A673 (cell line): ENCODE data around the gene ZC3H12A.

ENCODE experiments used
- EZH2 ChIP-seq: fragments of 200-600 bp; sonication (generic); IDR thresholded peaks from 2 replicates; pipeline ENCODE4 v1.6.1; 2017; ENCODE audit warnings: borderline replicate concordance, low read depth, mild to moderate bottlenecking, mixed read lengths, antibody characterized with exemption, low read length; ENCODE audit not compliant: poor library complexity, severe bottlenecking
- TF ChIP-seq, protein P1 (sequence below): fragments of 300-800, 200-600 bp; sonication (generic); conservative IDR thresholded peaks from 2 replicates; pipeline ENCODE4 v1.5.1; 2017; ENCODE audit warnings: low read depth, mild to moderate bottlenecking, antibody characterized with exemption, low read length, moderate library complexity, mixed read lengths

DNA sequence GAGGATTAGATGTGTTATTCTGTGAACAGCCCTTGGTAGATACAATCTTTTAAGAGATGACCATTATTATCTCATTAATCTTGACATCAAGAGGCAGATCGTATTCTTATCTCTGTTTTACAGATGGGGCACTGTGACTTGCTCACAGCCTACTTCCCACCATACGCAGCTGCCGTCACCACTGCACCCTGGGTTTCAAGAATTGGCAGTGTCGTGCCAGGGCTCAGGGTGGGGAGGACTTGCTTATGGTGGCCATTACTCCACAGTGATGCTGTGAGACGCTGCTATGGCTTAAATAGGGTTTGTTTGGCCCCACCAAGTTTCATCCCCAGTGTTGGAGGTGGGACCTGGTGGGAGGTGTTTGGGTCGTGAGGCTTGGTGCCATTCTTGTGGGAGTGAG is 45.4 kb upstream of the ZC3H12A start:
- TF ChIP-seq, protein P1, sequence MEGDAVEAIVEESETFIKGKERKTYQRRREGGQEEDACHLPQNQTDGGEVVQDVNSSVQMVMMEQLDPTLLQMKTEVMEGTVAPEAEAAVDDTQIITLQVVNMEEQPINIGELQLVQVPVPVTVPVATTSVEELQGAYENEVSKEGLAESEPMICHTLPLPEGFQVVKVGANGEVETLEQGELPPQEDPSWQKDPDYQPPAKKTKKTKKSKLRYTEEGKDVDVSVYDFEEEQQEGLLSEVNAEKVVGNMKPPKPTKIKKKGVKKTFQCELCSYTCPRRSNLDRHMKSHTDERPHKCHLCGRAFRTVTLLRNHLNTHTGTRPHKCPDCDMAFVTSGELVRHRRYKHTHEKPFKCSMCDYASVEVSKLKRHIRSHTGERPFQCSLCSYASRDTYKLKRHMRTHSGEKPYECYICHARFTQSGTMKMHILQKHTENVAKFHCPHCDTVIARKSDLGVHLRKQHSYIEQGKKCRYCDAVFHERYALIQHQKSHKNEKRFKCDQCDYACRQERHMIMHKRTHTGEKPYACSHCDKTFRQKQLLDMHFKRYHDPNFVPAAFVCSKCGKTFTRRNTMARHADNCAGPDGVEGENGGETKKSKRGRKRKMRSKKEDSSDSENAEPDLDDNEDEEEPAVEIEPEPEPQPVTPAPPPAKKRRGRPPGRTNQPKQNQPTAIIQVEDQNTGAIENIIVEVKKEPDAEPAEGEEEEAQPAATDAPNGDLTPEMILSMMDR = no peak
- no peak for TF ChIP-seq EZH2
